ENCODE data around the gene VWA5A. TPM values are rescaled to one million over a fixed set of nuclear protein-coding genes. Genes with fewer than 3 reads are reported as not detected.

The VWA5A gene
- total RNA-seq = 9.1 and 12.9 TPM in 2 replicates

GRCh38 chr11:124114942-124115781, at the start of gene VWA5A:
TSS of gene VWA5A (plus strand) at chr11:124115450. CDS start at chr11:124117512, 2,062 bp downstream.
- DNase-seq (ENCODE audit: extremely low read depth, low read depth, low spot score) = peak; percentile 55

GRCh38 chr11:124068601-124069110, 46.6 kb upstream of the VWA5A start:
- DNase-seq (ENCODE audit: extremely low read depth, low read depth, low spot score) = no peak

- peak; percentile 22 for DNase-seq (ENCODE audit: extremely low read depth, low read depth, low spot score)
These were observed 45.5 kb upstream of the VWA5A start for GRCh38 chr11:124069429-124070401.

- DNase-seq (ENCODE audit: extremely low read depth, low read depth, low spot score) = peak; percentile 45
These were observed 44.2 kb upstream of the VWA5A start for GRCh38 chr11:124070915-124071622.

GRCh38 chr11:124071623-124071948, 43.7 kb upstream of the VWA5A start:
- no peak for DNase-seq (ENCODE audit: extremely low read depth, low read depth, low spot score)

- DNase-seq (ENCODE audit: extremely low read depth, low read depth, low spot score) = no peak
These were observed 43.1 kb upstream of the VWA5A start for GRCh38 chr11:124072147-124072546.

GRCh38 chr11:124074554-124074953, 40.7 kb upstream of the VWA5A start:
- no peak for DNase-seq (ENCODE audit: extremely low read depth, low read depth, low spot score)

- no peak for DNase-seq (ENCODE audit: extremely low read depth, low read depth, low spot score)
These were observed 39.8 kb upstream of the VWA5A start for GRCh38 chr11:124075492-124075840.

- no peak for DNase-seq (ENCODE audit: extremely low read depth, low read depth, low spot score)
These were observed 39.2 kb upstream of the VWA5A start for GRCh38 chr11:124075841-124076651.

GRCh38 chr11:124077266-124077665, 38.0 kb upstream of the VWA5A start:
- DNase-seq (ENCODE audit: extremely low read depth, low read depth, low spot score) = no peak

- no peak for DNase-seq (ENCODE audit: extremely low read depth, low read depth, low spot score)
These were observed 36.7 kb upstream of the VWA5A start for GRCh38 chr11:124078591-124078990.

- DNase-seq (ENCODE audit: extremely low read depth, low read depth, low spot score) = no peak
These were observed 35.5 kb upstream of the VWA5A start for GRCh38 chr11:124079631-124080326.

GRCh38 chr11:124080327-124081001, 34.8 kb upstream of the VWA5A start:
- DNase-seq (ENCODE audit: extremely low read depth, low read depth, low spot score) = no peak

GRCh38 chr11:124081483-124081882, 33.8 kb upstream of the VWA5A start:
- no peak for DNase-seq (ENCODE audit: extremely low read depth, low read depth, low spot score)

- no peak for DNase-seq (ENCODE audit: extremely low read depth, low read depth, low spot score)
These were observed 32.9 kb upstream of the VWA5A start for GRCh38 chr11:124082371-124082770.

GRCh38 chr11:124085583-124085982, 29.7 kb upstream of the VWA5A start:
- DNase-seq (ENCODE audit: extremely low read depth, low read depth, low spot score) = no peak

- no peak for DNase-seq (ENCODE audit: extremely low read depth, low read depth, low spot score)
These were observed 29.0 kb upstream of the VWA5A start for GRCh38 chr11:124085997-124086846.

- DNase-seq (ENCODE audit: extremely low read depth, low read depth, low spot score) = no peak
These were observed 24.3 kb upstream of the VWA5A start for GRCh38 chr11:124090996-124091395.

All from glomerular endothelial cell (primary cell).